ENCODE results near the gene ITGAD.
"Not testable (repeated sequence)": the region's sequence is repeated elsewhere in the genome, so short reads cannot be mapped to it uniquely, and the experiment has no call there.

The ITGAD gene

DNA sequence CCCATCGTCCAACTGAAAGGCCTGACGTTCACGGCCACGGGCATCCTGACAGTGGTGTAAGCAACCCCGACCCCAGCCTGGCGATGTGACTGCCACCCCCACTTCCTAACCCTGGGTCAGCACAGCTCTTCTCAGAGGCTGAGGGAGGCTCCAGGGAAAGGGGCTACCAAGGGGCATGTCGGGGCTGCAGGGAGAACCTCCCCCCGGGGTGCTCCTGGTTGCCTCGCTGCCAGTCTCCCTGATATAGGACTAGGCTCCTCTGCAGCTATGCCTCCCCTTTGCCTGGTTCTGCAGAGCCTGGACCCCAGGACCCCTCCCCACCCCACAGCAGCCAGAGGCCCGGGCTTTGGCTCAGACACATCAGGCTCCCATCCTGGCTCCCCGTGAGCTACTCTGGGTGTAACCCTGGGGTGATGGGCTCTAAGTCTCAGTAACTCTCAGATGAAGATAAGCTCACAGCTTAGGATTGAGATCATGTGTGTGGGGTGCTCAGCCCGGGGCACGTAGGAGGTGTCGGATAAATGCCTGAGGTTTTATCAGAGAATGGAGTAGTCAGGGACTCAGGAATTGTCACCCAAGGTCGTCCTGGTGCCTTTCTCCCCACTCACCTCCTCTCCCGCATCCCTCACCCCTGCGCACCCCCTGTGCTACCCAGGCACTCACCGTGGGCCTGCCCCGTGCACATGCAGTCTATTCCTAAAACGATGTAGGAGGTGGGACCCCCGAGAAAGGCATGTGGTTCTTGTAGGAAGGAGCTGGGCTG, 10.6 kb downstream of the ITGAD start:
- no peak for DNase-seq (ENCODE audit: low read depth)

DNA sequence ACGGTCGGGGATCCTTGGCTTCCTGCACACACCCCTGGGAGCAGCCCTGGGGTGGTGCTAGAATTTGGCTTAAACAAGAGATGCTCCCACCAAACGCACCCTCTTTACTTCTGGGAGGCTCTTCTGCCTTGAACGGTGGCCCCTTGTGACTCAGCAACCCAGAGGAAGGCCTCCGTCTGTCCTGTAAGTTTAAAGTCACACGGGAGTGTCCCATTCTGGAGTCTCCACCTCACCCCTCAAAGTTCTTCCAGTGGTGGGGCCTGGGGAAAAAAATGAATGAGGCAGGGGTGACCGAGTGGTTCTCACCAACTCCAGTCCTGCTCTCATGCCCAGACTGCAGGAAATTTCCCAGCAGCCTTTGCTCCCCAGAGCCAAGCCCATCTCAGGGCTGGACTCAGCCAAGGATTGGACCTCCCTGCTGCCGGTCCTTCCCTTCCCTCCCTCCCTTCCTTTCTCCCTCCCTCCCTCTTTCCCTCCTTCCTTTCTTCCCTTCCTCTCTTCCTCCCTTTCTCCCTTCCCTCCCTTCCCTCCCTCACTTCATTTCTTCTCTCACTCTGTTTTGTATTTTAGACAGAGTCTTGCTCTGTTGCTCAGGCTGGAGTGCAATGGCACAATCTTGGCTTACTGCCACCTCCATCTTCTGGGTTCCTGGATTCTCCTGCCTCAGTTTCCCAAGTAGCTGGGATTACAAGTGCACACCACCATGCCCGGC, 11.4 kb downstream of the ITGAD start:
- DNase-seq (ENCODE audit: low read depth) = no peak

DNA sequence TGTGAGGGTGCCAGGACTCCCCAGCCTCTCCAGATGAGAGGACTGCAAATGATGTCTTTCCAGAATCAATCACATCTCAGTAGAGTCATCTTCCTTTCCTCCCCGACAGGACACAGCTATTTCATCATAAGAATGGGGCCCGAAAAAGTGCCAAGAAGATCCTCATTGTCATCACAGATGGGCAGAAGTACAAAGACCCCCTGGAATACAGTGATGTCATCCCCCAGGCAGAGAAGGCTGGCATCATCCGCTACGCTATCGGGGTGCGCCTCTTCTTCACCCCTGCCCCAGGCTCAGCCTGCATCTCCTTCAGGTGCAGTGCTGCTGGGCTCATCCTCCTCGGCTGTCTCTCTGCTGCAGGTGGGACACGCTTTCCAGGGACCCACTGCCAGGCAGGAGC, 14.3 kb downstream of the ITGAD start:
- no peak for DNase-seq (ENCODE audit: low read depth)

DNA sequence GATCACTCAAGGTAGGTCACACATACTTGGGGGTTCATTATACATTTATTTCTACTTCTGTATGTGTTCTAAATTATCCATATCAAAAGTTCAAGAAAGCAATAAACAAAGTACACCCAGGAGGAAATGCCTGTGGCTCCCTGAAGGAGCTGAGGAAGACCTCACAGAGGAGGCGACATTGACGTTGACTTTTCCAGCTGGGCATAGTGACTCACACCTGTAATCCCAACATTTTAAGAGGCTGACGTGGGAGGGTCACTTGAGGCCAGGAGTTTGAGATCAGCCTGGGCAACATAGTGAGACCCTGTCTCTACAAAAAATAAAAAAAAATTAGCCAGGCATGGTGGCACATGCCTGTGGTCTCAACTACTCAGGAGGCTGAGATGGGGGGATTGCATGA, 16.3 kb downstream of the ITGAD start:
- DNase-seq (ENCODE audit: low read depth) = no peak

DNA sequence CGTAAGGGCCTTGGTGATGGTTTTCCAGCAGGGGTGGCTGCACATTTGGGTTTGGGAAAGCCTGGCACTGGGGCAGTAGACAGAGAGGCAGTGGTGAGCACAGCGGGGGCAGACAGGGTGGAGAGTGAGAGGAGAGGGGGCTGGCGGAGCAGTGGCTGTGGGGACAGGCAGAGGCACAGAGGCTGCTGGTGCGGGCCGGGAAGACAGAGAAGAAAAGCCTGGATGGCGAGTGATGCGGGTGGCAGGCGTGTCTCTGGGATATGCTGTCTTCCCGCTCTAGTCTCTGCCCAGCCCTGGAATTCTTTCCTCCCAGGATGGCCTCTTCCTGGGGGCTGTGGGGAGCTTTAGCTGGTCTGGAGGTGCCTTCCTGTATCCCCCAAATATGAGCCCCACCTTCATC, 16.9 kb downstream of the ITGAD start:
- no peak for DNase-seq (ENCODE audit: low read depth)

DNA sequence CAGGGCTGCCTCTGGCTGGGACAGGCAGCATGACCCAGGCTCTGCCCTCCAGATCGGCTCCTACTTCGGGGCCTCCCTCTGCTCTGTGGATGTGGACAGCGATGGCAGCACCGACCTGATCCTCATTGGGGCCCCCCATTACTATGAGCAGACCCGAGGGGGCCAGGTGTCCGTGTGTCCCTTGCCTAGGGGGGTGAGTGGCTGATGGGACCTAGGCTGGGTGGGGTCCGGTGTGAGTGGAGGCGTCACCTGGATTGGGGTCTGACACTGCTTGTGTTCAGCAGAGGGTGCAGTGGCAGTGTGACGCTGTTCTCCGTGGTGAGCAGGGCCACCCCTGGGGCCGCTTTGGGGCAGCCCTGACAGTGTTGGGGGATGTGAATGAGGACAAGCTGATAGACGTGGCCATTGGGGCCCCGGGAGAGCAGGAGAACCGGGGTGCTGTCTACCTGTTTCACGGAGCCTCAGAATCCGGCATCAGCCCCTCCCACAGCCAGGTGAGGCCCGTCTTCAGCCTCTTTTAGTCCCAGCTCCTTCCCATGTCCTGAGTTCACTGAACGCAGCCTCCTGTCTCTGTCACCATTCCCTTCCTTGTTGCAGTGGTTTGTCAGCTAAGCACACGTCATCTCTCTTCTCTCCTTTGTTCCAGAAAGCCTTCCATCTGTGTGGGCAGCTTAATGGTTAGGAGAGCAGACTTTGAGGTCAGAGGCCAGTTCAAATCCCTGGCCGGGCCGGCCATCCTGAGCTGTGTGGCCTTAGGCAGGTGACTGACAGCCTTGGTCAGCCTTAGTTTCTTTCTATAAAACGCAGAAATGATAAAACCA, 18.1 kb downstream of the ITGAD start:
- no peak for DNase-seq (ENCODE audit: low read depth)

DNA sequence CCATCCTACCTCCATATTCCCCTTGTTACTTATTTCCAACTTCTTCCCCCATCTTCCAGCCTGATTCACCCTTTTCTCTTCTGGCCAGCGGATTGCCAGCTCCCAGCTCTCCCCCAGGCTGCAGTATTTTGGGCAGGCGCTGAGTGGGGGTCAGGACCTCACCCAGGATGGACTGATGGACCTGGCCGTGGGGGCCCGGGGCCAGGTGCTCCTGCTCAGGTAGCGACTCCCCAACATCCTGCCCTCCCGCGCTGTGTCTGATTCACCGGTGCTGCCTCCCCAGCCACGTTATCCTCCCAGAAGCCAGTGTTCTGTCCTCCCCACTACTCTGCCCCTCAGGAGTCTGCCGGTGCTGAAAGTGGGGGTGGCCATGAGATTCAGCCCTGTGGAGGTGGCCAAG, 19.6 kb downstream of the ITGAD start:
- DNase-seq (ENCODE audit: low read depth) = no peak

DNA sequence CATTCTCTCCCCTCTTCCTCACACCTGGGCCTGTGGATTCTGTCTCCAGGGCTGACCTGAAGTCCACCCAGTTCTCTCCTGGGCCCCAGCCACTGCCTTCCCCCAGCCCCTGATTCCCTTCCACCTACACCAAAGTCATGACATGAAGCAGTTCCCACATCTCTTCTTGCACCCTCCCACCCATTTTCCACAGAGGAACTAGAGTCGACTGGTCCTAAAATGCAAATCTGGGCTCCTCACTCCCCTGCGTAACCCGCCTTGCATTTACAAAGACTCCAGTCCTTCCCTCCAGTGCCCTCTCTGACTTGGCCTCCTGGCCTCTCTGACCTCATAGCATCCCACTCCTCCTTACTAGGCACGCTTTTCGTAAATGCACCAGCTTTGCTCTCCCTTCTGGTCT, 20.2 kb downstream of the ITGAD start:
- DNase-seq (ENCODE audit: low read depth) = no peak

DNA sequence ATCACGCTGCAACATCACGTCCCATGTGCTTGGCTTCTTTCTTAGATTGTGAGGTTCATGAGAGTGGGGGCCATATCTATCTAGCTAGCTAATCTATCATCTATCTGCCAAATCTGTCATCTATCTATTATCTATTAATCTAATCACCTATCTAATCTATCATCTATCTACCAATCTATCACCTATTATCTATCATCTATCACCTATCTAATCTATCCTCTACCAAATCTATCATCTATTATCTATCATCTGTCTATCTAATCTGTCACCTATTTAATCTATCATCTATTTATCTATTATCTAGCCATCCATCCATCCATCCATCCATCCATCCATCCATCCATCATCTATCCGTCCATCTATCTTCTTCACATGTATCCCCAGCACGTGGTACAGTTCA, 20.8 kb downstream of the ITGAD start:
- DNase-seq (ENCODE audit: low read depth) = no peak

DNA sequence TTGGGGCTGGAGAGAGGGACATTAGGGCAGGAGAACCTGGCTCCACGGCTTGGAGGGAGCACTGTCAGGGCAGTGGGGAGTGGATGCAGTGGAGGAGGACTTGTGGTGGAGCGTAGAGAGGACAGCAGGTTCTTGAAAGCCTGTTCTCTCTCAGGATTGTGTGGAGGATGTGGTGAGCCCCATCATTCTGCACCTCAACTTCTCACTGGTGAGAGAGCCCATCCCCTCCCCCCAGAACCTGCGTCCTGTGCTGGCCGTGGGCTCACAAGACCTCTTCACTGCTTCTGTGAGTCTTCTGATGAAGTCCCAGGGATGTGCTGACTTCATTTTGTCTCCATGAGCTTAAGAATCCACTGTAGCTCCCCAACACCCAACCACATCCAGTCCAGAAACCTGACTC, 21.6 kb downstream of the ITGAD start:
- DNase-seq (ENCODE audit: low read depth) = no peak

DNA sequence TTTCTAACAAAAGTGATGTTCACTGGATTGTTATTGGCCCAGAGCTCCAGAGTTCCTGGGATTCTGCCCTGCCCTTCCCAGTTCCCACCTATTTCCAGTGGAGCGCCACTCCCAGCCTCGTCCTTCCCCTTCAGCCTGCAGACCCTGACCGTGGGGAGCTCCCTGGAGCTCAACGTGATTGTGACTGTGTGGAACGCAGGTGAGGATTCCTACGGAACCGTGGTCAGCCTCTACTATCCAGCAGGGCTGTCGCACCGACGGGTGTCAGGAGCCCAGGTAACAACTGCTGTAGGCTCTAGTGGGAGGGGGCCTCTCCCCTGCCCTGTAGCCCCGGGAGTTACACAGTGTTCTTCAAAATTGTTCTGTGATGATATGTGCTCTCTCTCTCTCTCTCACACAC, 23.2 kb downstream of the ITGAD start:
- DNase-seq (ENCODE audit: low read depth) = no peak

DNA sequence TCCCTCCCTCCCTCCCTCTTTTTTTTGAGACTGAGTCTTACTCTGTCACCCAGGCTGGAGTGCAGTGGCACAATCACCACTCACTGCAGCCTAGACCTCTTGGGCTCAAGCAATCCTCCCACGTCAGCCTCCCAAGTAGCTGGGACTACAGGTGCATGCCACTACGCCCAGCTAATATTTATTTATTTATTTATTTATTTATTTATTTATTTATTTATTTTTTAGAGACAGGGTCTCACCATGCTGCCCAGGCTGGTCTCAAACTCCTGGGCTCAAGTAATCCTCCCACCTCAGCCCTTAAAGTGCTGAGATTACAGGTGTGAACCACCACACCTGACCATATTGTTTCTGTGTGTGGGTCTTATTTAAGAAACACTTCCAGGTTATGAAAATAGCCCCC, 23.9 kb downstream of the ITGAD start:
- DNase-seq (ENCODE audit: low read depth) = not testable (repeated sequence)

DNA sequence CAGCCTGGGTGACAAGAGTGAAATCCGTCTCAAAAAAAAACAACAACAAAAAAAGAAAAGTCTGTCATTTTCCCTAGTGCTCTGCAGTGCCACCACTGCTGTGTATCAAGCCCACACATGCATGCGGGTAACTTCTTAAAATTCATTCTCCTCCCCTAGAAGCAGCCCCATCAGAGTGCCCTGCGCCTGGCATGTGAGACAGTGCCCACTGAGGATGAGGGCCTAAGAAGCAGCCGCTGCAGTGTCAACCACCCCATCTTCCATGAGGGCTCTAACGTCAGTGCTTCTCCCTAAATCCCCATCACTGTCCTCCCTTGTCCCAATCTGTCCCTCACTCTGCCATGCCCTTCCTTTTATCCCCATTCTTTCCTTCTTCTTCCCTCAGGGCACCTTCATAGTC, 24.8 kb downstream of the ITGAD start:
- no peak for DNase-seq (ENCODE audit: low read depth)

DNA sequence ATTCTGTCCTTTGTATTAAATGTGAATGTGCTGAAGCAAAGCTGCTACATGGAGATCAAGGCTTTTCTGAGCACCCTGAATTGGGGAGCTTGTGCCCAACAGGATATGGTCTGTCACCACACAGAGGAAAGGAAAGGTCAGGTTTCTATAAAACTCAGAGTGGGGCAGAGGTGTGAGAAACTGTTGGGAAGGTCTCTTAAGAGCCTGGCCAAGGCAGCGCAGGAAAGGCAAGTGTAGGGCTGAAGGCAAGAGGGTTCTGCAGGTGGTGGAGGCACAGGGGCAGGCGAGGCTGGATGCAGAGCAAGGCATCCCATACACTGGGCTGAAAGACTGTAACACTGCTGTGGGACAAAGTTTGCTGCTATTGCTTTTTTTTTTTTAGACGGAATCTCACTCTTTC, 26.9 kb downstream of the ITGAD start:
- DNase-seq (ENCODE audit: low read depth) = no peak

DNA sequence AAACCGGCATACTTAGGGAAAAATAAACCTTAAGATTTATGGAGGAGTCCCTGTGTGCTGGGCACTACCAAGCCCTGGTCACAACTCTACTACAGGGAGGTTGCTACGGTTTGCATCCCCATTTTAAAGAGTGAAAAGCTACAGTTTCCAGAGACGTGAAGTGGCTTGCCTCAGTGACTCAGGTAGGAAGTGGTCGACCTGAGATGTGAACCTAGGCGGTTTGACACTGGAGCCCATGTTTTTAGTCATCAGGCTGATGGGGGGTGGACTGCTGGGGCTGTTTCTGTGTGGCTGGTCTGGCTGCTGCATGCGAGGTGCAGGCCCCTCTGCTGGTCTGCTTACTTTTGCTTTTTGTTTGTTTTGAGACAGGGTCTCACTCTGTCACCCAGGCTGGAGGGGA, 28.5 kb downstream of the ITGAD start:
- no peak for DNase-seq (ENCODE audit: low read depth)

DNA sequence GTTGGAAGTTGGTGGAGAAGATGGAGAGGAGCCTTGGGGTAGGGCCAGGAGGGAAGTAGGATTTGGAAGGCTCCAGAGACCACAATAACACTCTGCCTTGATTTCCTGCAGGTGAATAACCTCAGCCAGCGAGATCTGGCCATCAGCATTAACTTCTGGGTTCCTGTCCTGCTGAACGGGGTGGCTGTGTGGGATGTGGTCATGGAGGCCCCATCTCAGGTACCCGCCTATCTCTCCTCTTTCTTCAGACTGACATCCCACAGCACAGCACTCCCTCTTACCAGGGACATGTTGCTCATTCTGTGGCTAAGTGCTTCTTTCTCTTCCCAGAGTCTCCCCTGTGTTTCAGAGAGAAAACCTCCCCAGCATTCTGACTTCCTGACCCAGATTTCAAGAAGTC, 30.1 kb downstream of the ITGAD start:
- no peak for DNase-seq (ENCODE audit: low read depth)

DNA sequence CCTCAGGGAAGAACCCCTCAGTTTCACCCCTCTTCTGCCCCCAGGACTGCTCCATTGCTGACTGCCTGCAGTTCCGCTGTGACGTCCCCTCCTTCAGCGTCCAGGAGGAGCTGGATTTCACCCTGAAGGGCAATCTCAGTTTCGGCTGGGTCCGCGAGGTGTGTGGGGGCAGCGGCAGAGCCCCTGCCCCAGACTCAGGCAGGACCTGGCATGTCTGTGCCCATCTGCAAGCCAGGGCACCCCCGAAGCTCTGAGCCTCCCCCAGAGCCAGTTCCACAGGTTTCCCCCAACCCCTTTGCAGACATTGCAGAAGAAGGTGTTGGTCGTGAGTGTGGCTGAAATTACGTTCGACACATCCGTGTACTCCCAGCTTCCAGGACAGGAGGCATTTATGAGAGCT, 30.7 kb downstream of the ITGAD start:
- no peak for DNase-seq (ENCODE audit: low read depth)

DNA sequence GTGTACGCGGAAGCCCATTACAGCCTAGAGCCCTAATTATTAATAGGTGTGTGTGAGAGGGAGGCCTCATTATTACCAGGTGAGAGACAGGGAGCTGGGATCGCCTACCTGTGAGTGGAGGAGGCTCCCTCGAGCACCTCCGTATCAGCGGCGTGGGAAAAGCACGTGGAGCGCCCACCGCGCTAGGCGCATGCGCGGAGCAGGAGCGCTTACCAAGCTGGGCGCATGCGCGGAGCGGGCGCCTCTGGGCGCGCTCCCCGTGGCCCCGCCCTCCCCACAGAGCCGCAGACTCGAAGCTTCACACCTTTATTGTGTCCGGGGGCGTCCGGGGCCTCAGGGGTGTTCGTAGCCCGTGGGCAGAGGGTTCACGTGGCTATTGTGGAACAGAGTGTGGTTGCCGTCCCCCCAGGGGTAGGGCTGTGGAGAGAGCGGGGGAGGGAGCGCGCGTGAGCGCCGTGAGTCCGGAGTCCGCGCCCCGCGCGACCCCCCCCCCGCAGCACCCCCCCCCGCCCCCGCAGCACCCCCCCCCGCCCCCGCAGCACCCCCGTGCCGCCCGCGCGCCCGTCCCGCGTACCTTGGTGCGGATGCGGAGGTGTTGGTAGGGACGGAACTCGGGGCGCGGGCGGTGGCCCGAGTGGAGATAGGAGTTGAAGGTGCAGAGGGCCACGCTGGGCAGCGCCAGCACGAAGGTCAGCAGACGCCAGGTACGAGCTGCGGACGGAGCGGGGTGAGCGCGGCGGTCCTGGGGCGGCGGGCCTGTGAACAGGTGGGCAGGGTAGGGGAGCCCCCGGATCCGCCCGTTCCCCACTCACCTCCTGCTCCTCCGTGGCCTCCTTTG, 34.5 kb downstream of the ITGAD start:
- peak; percentile 40 for DNase-seq (ENCODE audit: low read depth)

DNA sequence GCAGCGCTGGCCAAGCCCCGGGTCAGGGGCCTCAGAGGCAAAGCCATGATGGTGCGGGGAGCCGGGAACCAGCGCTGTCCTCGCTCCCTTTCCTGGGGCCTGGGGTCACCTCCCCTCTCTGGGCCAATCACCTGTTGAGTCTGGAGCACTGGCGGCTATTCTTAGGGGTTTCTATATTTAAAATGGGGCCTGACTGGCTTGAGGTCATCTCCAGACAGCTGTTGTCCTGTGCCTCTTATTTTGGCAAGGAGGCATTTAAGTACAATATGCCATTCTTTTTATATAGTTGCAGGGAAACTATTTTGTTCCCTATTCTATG, 35.1 kb downstream of the ITGAD start, which contains the start of gene COX6A2:
Gene COX6A2 (minus strand): TSS at position 82 of the 319 bp plus-strand sequence. CDS start 35 bp downstream, at position 47.
- no peak for DNase-seq (ENCODE audit: low read depth)

DNA sequence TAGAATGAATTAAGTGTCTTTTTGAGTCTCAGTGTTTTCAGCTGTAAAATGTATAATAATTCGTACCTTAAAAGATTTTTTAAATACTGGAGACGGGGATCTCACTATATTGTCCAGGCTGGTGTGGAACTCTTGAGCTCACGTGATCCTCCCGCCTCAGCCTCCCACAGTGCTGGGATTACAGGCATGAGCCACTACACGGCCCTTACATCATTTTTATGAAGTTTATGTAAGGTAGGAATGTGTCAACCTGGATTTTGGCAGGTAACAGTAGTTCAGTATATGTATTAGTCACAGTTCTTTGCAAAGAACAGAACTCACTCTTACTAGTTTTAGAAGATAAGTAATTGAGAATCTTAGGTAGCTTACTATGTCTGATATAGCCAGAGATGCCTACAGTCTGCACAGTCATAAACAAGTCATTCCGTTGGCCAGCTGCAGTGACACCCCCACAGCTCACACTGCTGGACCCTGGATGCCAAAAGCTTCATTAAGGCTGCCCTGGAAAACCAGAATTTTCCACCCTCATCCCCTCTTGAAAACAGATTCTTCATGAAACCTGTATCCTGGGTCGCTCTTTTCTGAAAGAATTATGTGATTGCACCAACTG, 35.6 kb downstream of the ITGAD start:
- DNase-seq (ENCODE audit: low read depth) = no peak

DNA sequence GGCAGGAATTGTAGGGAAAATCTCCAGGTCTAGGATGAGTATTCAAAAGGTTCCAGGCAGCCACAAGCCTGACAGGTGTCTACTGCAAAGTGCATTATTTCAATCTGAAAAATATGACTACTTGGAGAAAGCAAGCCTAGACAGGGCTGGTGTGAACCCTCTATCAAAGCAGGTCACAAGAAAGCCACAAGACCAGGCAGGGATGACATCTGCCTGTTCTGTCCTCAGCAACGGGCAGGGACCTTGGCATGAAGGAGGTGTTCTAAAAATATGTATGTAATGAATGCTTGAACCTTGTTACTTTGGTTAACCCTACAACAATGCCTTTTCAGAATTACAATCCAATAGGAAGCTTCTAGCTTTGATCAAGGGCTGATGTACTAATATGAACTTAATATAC, 36.2 kb downstream of the ITGAD start:
- no peak for DNase-seq (ENCODE audit: low read depth)

DNA sequence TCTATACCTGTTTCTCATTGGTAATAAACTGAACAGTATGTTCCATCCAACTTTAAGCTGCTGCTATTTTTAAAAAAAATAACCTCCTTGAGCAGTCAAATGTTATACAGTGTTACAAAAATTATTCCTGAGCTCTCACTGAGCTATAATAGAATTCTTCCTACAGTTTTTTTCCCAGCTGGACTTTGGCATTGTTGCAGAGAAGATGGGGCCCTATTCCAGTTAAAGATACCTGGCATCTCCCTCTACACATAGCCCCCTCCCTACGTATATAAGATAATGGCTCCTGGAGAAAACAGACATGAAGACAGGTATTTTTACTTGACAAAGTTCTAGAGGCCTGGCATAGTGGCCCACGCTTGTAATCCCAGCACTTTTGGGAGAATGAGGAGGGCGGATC, 36.7 kb downstream of the ITGAD start:
- DNase-seq (ENCODE audit: low read depth) = no peak

All from activated T-helper 1 cell treated with Interleukin-2 at 50 U/mL for 16 hours (primary cell).